LNCAP (cell line): ENCODE measurements around the gene PYGB.

Experiments used
- CTCF ChIP-seq: fragments of 450-650 bp; IDR thresholded peaks from 2 replicates; pipeline ENCODE4 v1.5.1; 2017; ENCODE audit warnings: mild to moderate bottlenecking

PYGB gene

GRCh38 chr20:25289886-25290597, 42.2 kb downstream of the PYGB start:
- TF ChIP-seq CTCF: no peak

- no peak for TF ChIP-seq CTCF
Observed at GRCh38 chr20:25290646-25291431, 43.0 kb downstream of the PYGB start.

GRCh38 chr20:25291432-25292133, 43.7 kb downstream of the PYGB start:
- no peak for TF ChIP-seq CTCF

GRCh38 chr20:25292176-25292891, 44.4 kb downstream of the PYGB start:
- no peak for TF ChIP-seq CTCF

- no peak for TF ChIP-seq CTCF
Observed at GRCh38 chr20:25293507-25293906, 45.6 kb downstream of the PYGB start.

- TF ChIP-seq CTCF: no peak
Observed at GRCh38 chr20:25293910-25294458, 46.1 kb downstream of the PYGB start.
